H9 (cell line): ENCODE measurements around the gene PXT1. TPM values are rescaled to one million over a fixed set of nuclear protein-coding genes. Genes with fewer than 3 reads are reported as not detected.

Experiments
- DNase-seq: peaks from one replicate; pipeline ENCODE4 v3.0.0-alpha.2; 2017
- H2AFZ ChIP-seq: one replicate; pipeline ENCODE4 v1.6.1; 2013; ENCODE audit warnings: mild to moderate bottlenecking, low read length, control low read depth, moderate library complexity
- H2AK5ac ChIP-seq: 2 replicates; pipeline ENCODE4 v1.6.1; 2013; ENCODE audit warnings: low read length, control low read depth, mixed read lengths; ENCODE audit not compliant: insufficient read length
- H2BK120ac ChIP-seq: one replicate; pipeline ENCODE4 v1.6.1; 2013; ENCODE audit warnings: low read depth, mild to moderate bottlenecking, low read length, control low read depth, inconsistent platforms; ENCODE audit not compliant: poor library complexity, severe bottlenecking
- H2BK12ac ChIP-seq: 2 replicates; pipeline ENCODE4 v1.6.1; 2013; ENCODE audit warnings: low read length, control low read depth, mixed read lengths, low read depth; ENCODE audit not compliant: insufficient read length
- H2BK15ac ChIP-seq: 2 replicates; pipeline ENCODE4 v1.6.1; 2013; ENCODE audit warnings: low read depth, low read length, control low read depth
- H2BK20ac ChIP-seq: one replicate; pipeline ENCODE4 v1.6.1; 2013; ENCODE audit warnings: low read depth, mild to moderate bottlenecking, low read length, control low read depth, inconsistent platforms; ENCODE audit not compliant: poor library complexity, severe bottlenecking
- H2BK5ac ChIP-seq: 2 replicates; pipeline ENCODE4 v1.6.1; 2013; ENCODE audit warnings: low read length, control low read depth, mixed read lengths; ENCODE audit not compliant: insufficient read length
- H3K14ac ChIP-seq: 2 replicates; pipeline ENCODE4 v1.6.1; 2013; ENCODE audit warnings: low read length, control low read depth; ENCODE audit not compliant: insufficient read depth
- H3K18ac ChIP-seq: 2 replicates; pipeline ENCODE4 v1.6.1; 2013; ENCODE audit warnings: low read depth, mild to moderate bottlenecking, mixed read lengths, low read length, control low read depth; ENCODE audit not compliant: insufficient read length
- H3K23ac ChIP-seq: 2 replicates; pipeline ENCODE4 v1.6.1; 2013; ENCODE audit warnings: low read length, control low read depth, mixed read lengths, low read depth; ENCODE audit not compliant: insufficient read length
- H3K23me2 ChIP-seq: 2 replicates; pipeline ENCODE4 v1.6.1; 2013; ENCODE audit warnings: low read depth, mild to moderate bottlenecking, mixed read lengths, low read length, control low read depth; ENCODE audit not compliant: insufficient read length, poor library complexity, severe bottlenecking
- H3K27ac ChIP-seq: 2 replicates; pipeline ENCODE4 v1.5.1; 2013; ENCODE audit warnings: low read length, control low read depth, mixed read lengths, low read depth; ENCODE audit not compliant: insufficient read length
- H3K27me3 ChIP-seq: 2 replicates; pipeline ENCODE4 v1.6.1; 2013; ENCODE audit warnings: low read length, control low read depth, inconsistent platforms; ENCODE audit not compliant: insufficient read depth
- H3K4ac ChIP-seq: 2 replicates; pipeline ENCODE4 v1.6.1; 2013; ENCODE audit warnings: low read depth, mild to moderate bottlenecking, control low read depth, inconsistent platforms, low read length, moderate library complexity
- H3K4me1 ChIP-seq: 2 replicates; pipeline ENCODE4 v1.6.1; 2013; ENCODE audit warnings: low read length, control low read depth, inconsistent platforms; ENCODE audit not compliant: insufficient read depth
- H3K4me2 ChIP-seq: 2 replicates; pipeline ENCODE4 v1.6.1; 2013; ENCODE audit warnings: low read length, control low read depth, mixed read lengths; ENCODE audit not compliant: insufficient read length, insufficient read depth
- H3K56ac ChIP-seq: 2 replicates; pipeline ENCODE4 v1.6.1; 2013; ENCODE audit warnings: low read depth, mild to moderate bottlenecking, mixed read lengths, low read length, control low read depth; ENCODE audit not compliant: insufficient read length
- H3K79me1 ChIP-seq: 2 replicates; pipeline ENCODE4 v1.6.1; 2013; ENCODE audit warnings: low read depth, mild to moderate bottlenecking, moderate library complexity, low read length, control low read depth, inconsistent platforms; ENCODE audit not compliant: insufficient read depth, poor library complexity, severe bottlenecking
- H3K79me2 ChIP-seq: 2 replicates; pipeline ENCODE4 v1.6.1; 2013; ENCODE audit warnings: low read length, control low read depth, inconsistent platforms; ENCODE audit not compliant: insufficient read depth
- H3K9ac ChIP-seq: 2 replicates; pipeline ENCODE4 v1.6.1; 2013; ENCODE audit warnings: low read length, control low read depth, mixed read lengths; ENCODE audit not compliant: insufficient read length; ENCODE audit errors: extremely low read depth
- H3K9me3 ChIP-seq: one replicate; pipeline ENCODE4 v1.6.1; 2013; ENCODE audit warnings: low read depth, low read length, inconsistent platforms; ENCODE audit not compliant: control insufficient read depth
- H3T11ph ChIP-seq: one replicate; pipeline ENCODE4 v1.6.1; 2013; ENCODE audit warnings: mild to moderate bottlenecking, low read length, control low read depth, inconsistent platforms
- H4K20me1 ChIP-seq: one replicate; pipeline ENCODE4 v1.6.1; 2013; ENCODE audit not compliant: control insufficient read depth, insufficient read length, insufficient read depth
- H4K5ac ChIP-seq: 2 replicates; pipeline ENCODE4 v1.6.1; 2013; ENCODE audit warnings: low read depth, mild to moderate bottlenecking, mixed read lengths, low read length, control low read depth; ENCODE audit not compliant: insufficient read length
- H4K8ac ChIP-seq: replicated peaks from 2 replicates; pipeline ENCODE4 v1.6.1; 2013; ENCODE audit warnings: low read length, control low read depth, mixed read lengths, low read depth; ENCODE audit not compliant: insufficient read length
- H4K91ac ChIP-seq: 2 replicates; pipeline ENCODE4 v1.6.1; 2013; ENCODE audit warnings: low read depth, mild to moderate bottlenecking, moderate library complexity, mixed read lengths, low read length, control low read depth; ENCODE audit not compliant: insufficient read length
- H3K27ac Mint-ChIP-seq, 3 experiments: 2 replicates in 2 of 3; 3 replicates in 1 of 3; pipeline ENCODE4 v1.8.0; 2020 to 2021; ENCODE audit warnings: mixed read lengths in 3 of 3, mild to moderate bottlenecking in 1 of 3, moderate library complexity in 1 of 3
- H3K27me3 Mint-ChIP-seq: 2 replicates; pipeline ENCODE4 v1.8.0; 2021; ENCODE audit warnings: low read depth, mild to moderate bottlenecking, moderate library complexity, mixed read lengths
- H3K36me3 Mint-ChIP-seq, 3 experiments: 2 replicates in 2 of 3; 3 replicates in 1 of 3; pipeline ENCODE4 v1.8.0; 2020 to 2021; ENCODE audit warnings: low read depth in 3 of 3, mixed read lengths in 3 of 3; ENCODE audit not compliant: insufficient read depth in 1 of 3
- H3K4me1 Mint-ChIP-seq, 2 experiments: 2 replicates each; pipeline ENCODE4 v1.8.0; 2020; ENCODE audit warnings: mixed read lengths in 2 of 2
- H3K4me3 Mint-ChIP-seq, 2 experiments: 2 replicates in 1 of 2; 3 replicates in 1 of 2; pipeline ENCODE4 v1.8.0; 2020 to 2021; ENCODE audit warnings: mild to moderate bottlenecking in 2 of 2, mixed read lengths in 2 of 2, moderate library complexity in 1 of 2
- H3K9me3 Mint-ChIP-seq, 2 experiments: 2 replicates in 1 of 2; 3 replicates in 1 of 2; pipeline ENCODE4 v1.8.0; 2020; ENCODE audit warnings: mild to moderate bottlenecking in 2 of 2, mixed read lengths in 2 of 2, moderate library complexity in 1 of 2
- CTCF ChIP-seq: fragments of 200-600 bp; sonication (generic); conservative IDR thresholded peaks from 3 replicates; pipeline ENCODE4 v1.8.0; 2021; ENCODE audit warnings: antibody characterized with exemption, mild to moderate bottlenecking
- WGBS: extraction: QIAGEN DNeasy Blood & Tissue Kit; methylation state at CpG from one replicate; pipeline ENCODE4 v1.1.7; 2013; ENCODE audit warnings: missing lambda C conversion rate, low lambda C conversion rate, mixed read lengths; ENCODE audit not compliant: insufficient read length; ENCODE audit errors: extremely low coverage; 5-methylcytosine and 5-hydroxymethylcytosine counted together
- total RNA-seq: library from RNA; stranded (reverse); gene quantifications from 2 replicates; pipeline ENCODE4 v1.2.1, GENCODE V29; 2021

Gene PXT1
- total RNA-seq, 1 experiment from 2014 or later = not detected

DNA sequence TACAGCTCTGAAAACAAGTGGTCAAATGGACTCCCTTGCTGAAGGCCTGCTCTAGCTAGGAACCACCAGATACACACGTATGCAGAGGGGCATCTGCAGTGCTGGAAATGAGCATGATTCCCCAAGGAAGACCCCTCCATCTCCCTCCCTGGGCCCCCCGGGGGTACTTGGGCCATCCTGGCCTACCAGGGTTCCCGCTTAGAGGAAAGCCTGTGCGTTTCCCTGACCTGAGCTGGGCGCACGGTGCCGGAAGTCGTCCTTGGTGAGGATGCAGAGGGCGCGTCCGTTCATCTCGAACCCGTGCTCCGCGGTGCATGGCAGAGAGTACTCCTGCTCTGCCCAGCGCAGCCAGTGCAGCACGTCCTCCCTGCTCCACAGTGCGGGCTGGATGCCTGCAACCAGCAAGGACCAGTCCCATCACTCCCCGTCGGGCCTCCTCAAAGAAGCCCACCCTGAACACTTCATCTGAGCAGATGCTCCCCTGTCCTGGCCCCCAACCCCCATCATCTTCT, 67.0 kb downstream of the PXT1 start:
- Mint-ChIP-seq H3K9me3 (peaks cover 0 to 4% of the 10 kb centered on the region in 2 experiments; a peak in 2 of 5 replicates), H3K27ac (no peak overlapping the region), H3K36me3 (peaks cover 0 to 7% (median 0%) of the 10 kb centered on the region in 3 experiments; a peak in 2 of 7 replicates), H3K4me3 (no peak overlapping the region), H3K27me3 (peaks cover 8% of the 10 kb centered on the region), H3K4me1 (peaks cover 24% of the 10 kb centered on the region in 2 experiments)
- TF ChIP-seq CTCF = no peak
- no peak overlapping the region for H2BK15ac ChIP-seq
- H2BK120ac ChIP-seq = no peak overlapping the region
- H3K4me1 ChIP-seq = peaks cover 4% of the 10 kb centered on the region; the same call in 1 of the 2 replicates
- no peak overlapping the region for H3T11ph ChIP-seq
- no peak overlapping the region for H2AFZ ChIP-seq
- no peak overlapping the region for H3K4ac ChIP-seq
- H3K79me2 ChIP-seq = 0 out of 2 replicates have a peak, but pooled peaks cover 2% of the 10 kb centered on the region
- no CpG with 5 or more reads among the region's 20 CpGs for WGBS
- H2BK5ac ChIP-seq = no peak overlapping the region
- H3K56ac ChIP-seq = no peak overlapping the region
- no peak overlapping the region for H2AK5ac ChIP-seq
- H4K91ac ChIP-seq = no peak overlapping the region
- H4K5ac ChIP-seq = no peak overlapping the region
- H3K23ac ChIP-seq = no peak overlapping the region
- H3K18ac ChIP-seq = no peak overlapping the region
- H3K9me3 ChIP-seq = no peaks in the 10 kb centered on the region
- H2BK12ac ChIP-seq = no peak overlapping the region
- H3K4me2 ChIP-seq = no peak overlapping the region
- no peaks in the 10 kb centered on the region for H3K23me2 ChIP-seq
- H3K14ac ChIP-seq = no peak overlapping the region
- no peaks in the 10 kb centered on the region for H3K27me3 ChIP-seq
- H3K27ac ChIP-seq = no peak overlapping the region
- H2BK20ac ChIP-seq = no peak overlapping the region
- H4K20me1 ChIP-seq = no peaks in the 10 kb centered on the region
- H3K79me1 ChIP-seq = no peaks in the 10 kb centered on the region
- H3K9ac ChIP-seq = no peak overlapping the region
- peak; percentile 25 for DNase-seq
- H4K8ac ChIP-seq = no peak overlapping the region
